NCI-H774 (cell line): ENCODE results near the gene SP6.

Experiments used
- DNase-seq: peaks from one replicate; lab custom pipeline; 2025; lab: John Stamatoyannopoulos, UW

SP6 gene

GRCh38 chr17:47879028-47879585 lies 28.1 kb upstream of the SP6 start:
- DNase-seq = no peak

GRCh38 chr17:47878203-47879027 lies 27.5 kb upstream of the SP6 start:
- DNase-seq = no peak

GRCh38 chr17:47877368-47878034 lies 26.5 kb upstream of the SP6 start:
- DNase-seq = no peak

GRCh38 chr17:47875011-47875985 lies 24.3 kb upstream of the SP6 start:
- no peak for DNase-seq

- no peak for DNase-seq
Measured at GRCh38 chr17:47873200-47874090, 22.5 kb upstream of the SP6 start.

- no peak for DNase-seq
Measured at GRCh38 chr17:47872651-47873161, 21.7 kb upstream of the SP6 start.

GRCh38 chr17:47872019-47872650 lies 21.2 kb upstream of the SP6 start:
- no peak for DNase-seq

GRCh38 chr17:47871048-47871447 lies 20.1 kb upstream of the SP6 start:
- no peak for DNase-seq

GRCh38 chr17:47870056-47870455 lies 19.1 kb upstream of the SP6 start:
- no peak for DNase-seq

- no peak for DNase-seq
Measured at GRCh38 chr17:47869114-47869513, 18.2 kb upstream of the SP6 start.

GRCh38 chr17:47867813-47868533 lies 17.0 kb upstream of the SP6 start:
- no peak for DNase-seq

- DNase-seq = no peak
Measured at GRCh38 chr17:47866941-47867340, 16.0 kb upstream of the SP6 start.

- no peak for DNase-seq
Measured at GRCh38 chr17:47864791-47865216, 13.8 kb upstream of the SP6 start.

GRCh38 chr17:47862621-47863440 lies 11.9 kb upstream of the SP6 start:
- DNase-seq = no peak

GRCh38 chr17:47860386-47860785 lies 9.4 kb upstream of the SP6 start:
- no peak for DNase-seq

- no peak for DNase-seq
Measured at GRCh38 chr17:47857551-47858455, 6.8 kb upstream of the SP6 start.

GRCh38 chr17:47856830-47857229 lies 5.9 kb upstream of the SP6 start:
- no peak for DNase-seq

- no peak for DNase-seq
Measured at GRCh38 chr17:47855737-47856136, 4.8 kb upstream of the SP6 start.
